Measurements from ENCODE around the gene ZNF407. TPM values are rescaled to one million over a fixed set of nuclear protein-coding genes. Genes with fewer than 3 reads are reported as not detected.

Gene ZNF407
- total and polyA plus RNA-seq, 4 donors: 1.3 to 21.1 (median 9.5) TPM

- no peaks in the 10 kb centered on the region for H3K9me3 ChIP-seq (ENCODE audit: control insufficient read depth, low read length)
- H3K36me3 ChIP-seq (ENCODE audit: control insufficient read depth in 1 of 2, insufficient read depth in 2 of 2, low read length in 1 of 2): no peaks in the 10 kb centered on the region
- H3K4me3 ChIP-seq (ENCODE audit: low read length in 2 of 2): no peak overlapping the region
- 87 to 90% methylated on average over 12 of the region's 12 CpGs for WGBS, 2 donors
- intact Hi-C loops (cut with DNase I): no loop called here
- H3K4me1 ChIP-seq (ENCODE audit: control insufficient read depth in 1 of 2, insufficient read depth in 2 of 2, low read length in 2 of 2): no peaks in the 10 kb centered on the region
- ATAC-seq (ENCODE audit: low FRiP score): no peak
- no peak for DNase-seq
- H3K27me3 ChIP-seq (ENCODE audit: control insufficient read depth in 1 of 2, insufficient read depth in 2 of 2, low read length in 1 of 2): no peaks in the 10 kb centered on the region
- no peak overlapping the region for H3K27ac ChIP-seq (ENCODE audit: low read depth in 1 of 2, low read length in 2 of 2)
Observed at GRCh38 chr18:75047240-75047961, 449.7 kb downstream of the ZNF407 start.

GRCh38 chr18:75048776-75049454, 451.2 kb downstream of the ZNF407 start:
- H3K4me1 ChIP-seq (ENCODE audit: control insufficient read depth in 1 of 2, insufficient read depth in 2 of 2, low read length in 2 of 2): no peaks in the 10 kb centered on the region
- no peak for ATAC-seq (ENCODE audit: low FRiP score)
- H3K9me3 ChIP-seq (ENCODE audit: control insufficient read depth, low read length): no peaks in the 10 kb centered on the region
- intact Hi-C loops (cut with DNase I): no loop called here
- no peaks in the 10 kb centered on the region for H3K27me3 ChIP-seq (ENCODE audit: control insufficient read depth in 1 of 2, insufficient read depth in 2 of 2, low read length in 1 of 2)
- no peak for DNase-seq
- WGBS, 2 donors: 65 to 77% methylated on average over 10 of the region's 10 CpGs
- no peak overlapping the region for H3K27ac ChIP-seq (ENCODE audit: low read depth in 1 of 2, low read length in 2 of 2)
- no peak overlapping the region for H3K4me3 ChIP-seq (ENCODE audit: low read length in 2 of 2)
- no peaks in the 10 kb centered on the region for H3K36me3 ChIP-seq (ENCODE audit: control insufficient read depth in 1 of 2, insufficient read depth in 2 of 2, low read length in 1 of 2)

- no peaks in the 10 kb centered on the region for H3K9me3 ChIP-seq (ENCODE audit: control insufficient read depth, low read length)
- H3K27me3 ChIP-seq (ENCODE audit: control insufficient read depth in 1 of 2, insufficient read depth in 2 of 2, low read length in 1 of 2): no peaks in the 10 kb centered on the region
- intact Hi-C loops (cut with DNase I): no loop called here
- no peak overlapping the region for H3K27ac ChIP-seq (ENCODE audit: low read depth in 1 of 2, low read length in 2 of 2)
- no peak for ATAC-seq (ENCODE audit: low FRiP score)
- 87 to 91% methylated on average over 4 of the region's 4 CpGs for WGBS, 2 donors
- H3K4me1 ChIP-seq (ENCODE audit: control insufficient read depth in 1 of 2, insufficient read depth in 2 of 2, low read length in 2 of 2): no peaks in the 10 kb centered on the region
- no peak overlapping the region for H3K4me3 ChIP-seq (ENCODE audit: low read length in 2 of 2)
- no peaks in the 10 kb centered on the region for H3K36me3 ChIP-seq (ENCODE audit: control insufficient read depth in 1 of 2, insufficient read depth in 2 of 2, low read length in 1 of 2)
- DNase-seq: no peak
Observed at GRCh38 chr18:75049455-75049789, 451.8 kb downstream of the ZNF407 start.

GRCh38 chr18:75051757-75052156, 454.1 kb downstream of the ZNF407 start:
- whole genome bisulfite sequencing, 2 donors: 96 to 99% methylated on average over 9 of the region's 9 CpGs
- ATAC-seq (ENCODE audit: low FRiP score) (no peak), DNase-seq (no peak)
- Histone ChIP-seq H3K4me3 (ENCODE audit: low read length in 2 of 2) (no peak overlapping the region), H3K36me3 (ENCODE audit: control insufficient read depth in 1 of 2, insufficient read depth in 2 of 2, low read length in 1 of 2) (no peaks in the 10 kb centered on the region), H3K27me3 (ENCODE audit: control insufficient read depth in 1 of 2, insufficient read depth in 2 of 2, low read length in 1 of 2) (no peaks in the 10 kb centered on the region), H3K9me3 (ENCODE audit: control insufficient read depth, low read length) (no peaks in the 10 kb centered on the region), H3K27ac (ENCODE audit: low read depth in 1 of 2, low read length in 2 of 2) (no peak overlapping the region), H3K4me1 (ENCODE audit: control insufficient read depth in 1 of 2, insufficient read depth in 2 of 2, low read length in 2 of 2) (no peaks in the 10 kb centered on the region)
- intact Hi-C loops (cut with DNase I): no loop called here

- Histone ChIP-seq H3K4me1 (ENCODE audit: control insufficient read depth in 1 of 2, insufficient read depth in 2 of 2, low read length in 2 of 2) (no peaks in the 10 kb centered on the region), H3K4me3 (ENCODE audit: low read length in 2 of 2) (no peak overlapping the region), H3K27ac (ENCODE audit: low read depth in 1 of 2, low read length in 2 of 2) (no peak overlapping the region), H3K36me3 (ENCODE audit: control insufficient read depth in 1 of 2, insufficient read depth in 2 of 2, low read length in 1 of 2) (no peaks in the 10 kb centered on the region), H3K9me3 (ENCODE audit: control insufficient read depth, low read length) (no peaks in the 10 kb centered on the region), H3K27me3 (ENCODE audit: control insufficient read depth in 1 of 2, insufficient read depth in 2 of 2, low read length in 1 of 2) (no peaks in the 10 kb centered on the region)
- intact Hi-C loops (cut with DNase I): no loop called here
- 93% methylated on average over 13 of the region's 13 CpGs for WGBS, 2 donors
- ATAC-seq (ENCODE audit: low FRiP score): no peak
- DNase-seq: no peak
Observed at GRCh38 chr18:75052475-75052874, 454.8 kb downstream of the ZNF407 start.

GRCh38 chr18:75053028-75053629, 455.5 kb downstream of the ZNF407 start:
- intact Hi-C loops (cut with DNase I): no loop called here
- ATAC-seq (ENCODE audit: low FRiP score): no peak
- Histone ChIP-seq H3K36me3 (ENCODE audit: control insufficient read depth in 1 of 2, insufficient read depth in 2 of 2, low read length in 1 of 2) (no peaks in the 10 kb centered on the region), H3K9me3 (ENCODE audit: control insufficient read depth, low read length) (no peaks in the 10 kb centered on the region), H3K27me3 (ENCODE audit: control insufficient read depth in 1 of 2, insufficient read depth in 2 of 2, low read length in 1 of 2) (no peaks in the 10 kb centered on the region), H3K27ac (ENCODE audit: low read depth in 1 of 2, low read length in 2 of 2) (no peak overlapping the region), H3K4me1 (ENCODE audit: control insufficient read depth in 1 of 2, insufficient read depth in 2 of 2, low read length in 2 of 2) (no peaks in the 10 kb centered on the region), H3K4me3 (ENCODE audit: low read length in 2 of 2) (no peak overlapping the region)
- DNase-seq: no peak
- 95 to 96% methylated on average over 9 of the region's 9 CpGs for WGBS, 2 donors

- WGBS, 2 donors: 88 to 91% methylated on average over 7 of the region's 7 CpGs
- H3K4me3 ChIP-seq (ENCODE audit: low read length in 2 of 2): no peak overlapping the region
- DNase-seq: no peak
- no peak overlapping the region for H3K27ac ChIP-seq (ENCODE audit: low read depth in 1 of 2, low read length in 2 of 2)
- intact Hi-C loops (cut with DNase I): no loop called here
- ATAC-seq (ENCODE audit: low FRiP score): no peak
- no peaks in the 10 kb centered on the region for H3K9me3 ChIP-seq (ENCODE audit: control insufficient read depth, low read length)
- H3K36me3 ChIP-seq (ENCODE audit: control insufficient read depth in 1 of 2, insufficient read depth in 2 of 2, low read length in 1 of 2): no peaks in the 10 kb centered on the region
- H3K27me3 ChIP-seq (ENCODE audit: control insufficient read depth in 1 of 2, insufficient read depth in 2 of 2, low read length in 1 of 2): no peaks in the 10 kb centered on the region
- H3K4me1 ChIP-seq (ENCODE audit: control insufficient read depth in 1 of 2, insufficient read depth in 2 of 2, low read length in 2 of 2): no peaks in the 10 kb centered on the region
Observed at GRCh38 chr18:75054046-75054445, 456.4 kb downstream of the ZNF407 start.

- DNase-seq (no peak), ATAC-seq (ENCODE audit: low FRiP score) (no peak)
- Histone ChIP-seq H3K36me3 (ENCODE audit: control insufficient read depth in 1 of 2, insufficient read depth in 2 of 2, low read length in 1 of 2) (no peaks in the 10 kb centered on the region), H3K4me1 (ENCODE audit: control insufficient read depth in 1 of 2, insufficient read depth in 2 of 2, low read length in 2 of 2) (no peaks in the 10 kb centered on the region), H3K9me3 (ENCODE audit: control insufficient read depth, low read length) (no peaks in the 10 kb centered on the region), H3K27ac (ENCODE audit: low read depth in 1 of 2, low read length in 2 of 2) (no peak overlapping the region), H3K27me3 (ENCODE audit: control insufficient read depth in 1 of 2, insufficient read depth in 2 of 2, low read length in 1 of 2) (no peaks in the 10 kb centered on the region), H3K4me3 (ENCODE audit: low read length in 2 of 2) (no peak overlapping the region)
- 97% methylated on average over 5 of the region's 5 CpGs for WGBS, 2 donors
- intact Hi-C loops (cut with DNase I): no loop called here
Observed at GRCh38 chr18:75054611-75055010, 456.9 kb downstream of the ZNF407 start.

Measured in aorta (tissue), 5 donors.